Calu3 (cell line): ENCODE measurements around the gene FRMD4B. TPM values are rescaled to one million over a fixed set of nuclear protein-coding genes. Genes with fewer than 3 reads are reported as not detected.
A peak's percentile ranks its signal among the peaks of the same experiment; 100 is the strongest.
"Not testable (repeated sequence)": the region's sequence is repeated elsewhere in the genome, so short reads cannot be mapped to it uniquely, and the experiment has no call there.

Experiments used
- BruUV-seq: library from RNA; stranded (reverse); fragments of 400-500 nt; replicated peaks from 2 replicates; lab custom pipeline; 2021; lab: Mats Ljungman, UMichigan
- CTCF ChIA-PET: fragments of 300-600 bp; sonication (Branson Sonifier 250); formaldehyde crosslinking; loops from one replicate; lab custom pipeline; 2022; ENCODE audit warnings: antibody characterized with exemption; lab: Charles Lee
- DNase-seq: peaks from one replicate; pipeline ENCODE4 v3.0.0; 2022
- H3K27ac Mint-ChIP-seq: one replicate; pipeline ENCODE4 v1.8.0; 2022; ENCODE audit warnings: mixed read lengths; ENCODE audit not compliant: unreplicated experiment
- H3K27me3 Mint-ChIP-seq: one replicate; pipeline ENCODE4 v1.8.0; 2022; ENCODE audit warnings: mixed read lengths; ENCODE audit not compliant: unreplicated experiment
- H3K36me3 Mint-ChIP-seq: one replicate; pipeline ENCODE4 v1.8.0; 2022; ENCODE audit warnings: mild to moderate bottlenecking, moderate library complexity, mixed read lengths; ENCODE audit not compliant: insufficient read depth, unreplicated experiment
- H3K4me1 Mint-ChIP-seq: one replicate; pipeline ENCODE4 v1.8.0; 2022; ENCODE audit warnings: mild to moderate bottlenecking, low read depth, mixed read lengths; ENCODE audit not compliant: unreplicated experiment
- H3K4me3 Mint-ChIP-seq: one replicate; pipeline ENCODE4 v1.8.0; 2022; ENCODE audit warnings: mild to moderate bottlenecking, low read depth, moderate library complexity, mixed read lengths; ENCODE audit not compliant: unreplicated experiment
- H3K9me3 Mint-ChIP-seq: one replicate; pipeline ENCODE4 v1.8.0; 2022; ENCODE audit warnings: low read depth, mixed read lengths; ENCODE audit not compliant: unreplicated experiment
- CTCF ChIP-seq: fragments of 200-600 bp; IDR thresholded peaks from one replicate; pipeline ENCODE4 v1.8.0; 2022; ENCODE audit warnings: antibody characterized with exemption; ENCODE audit not compliant: unreplicated experiment
- intact Hi-C: fragments of 100-400 bp; cut with micrococcal nuclease; formaldehyde crosslinking; loops from one replicate; pipeline ENCODE4 v1.10.0; 2022; ENCODE audit not compliant: unreplicated experiment
- total RNA-seq: library from RNA; stranded (reverse); gene quantifications from 2 replicates; pipeline ENCODE4 v1.2.3, GENCODE V29; 2022

FRMD4B gene
- total RNA-seq, 1 experiment from 2014 or later = 16.7 TPM

GRCh38 chr3:69283913-69284611 lies 101.8 kb downstream of the FRMD4B start:
- intact Hi-C loops = loop anchor here (5.0 kb wide), 1 partner anchor 37 kb away; no protein-coding TSS in a partner anchor
- Mint-ChIP-seq H3K27ac (no peak overlapping the region), H3K36me3 (no peaks in the 10 kb centered on the region), H3K4me1 (peaks cover 20% of the 10 kb centered on the region), H3K9me3 (no peaks in the 10 kb centered on the region), H3K27me3 (no peaks in the 10 kb centered on the region), H3K4me3 (no peak overlapping the region)
- TF ChIP-seq CTCF = no peak
- BruUV-seq = no TSS peak
- CTCF ChIA-PET = no interaction called here
- DNase-seq = no peak

- no TSS peak for BruUV-seq
- Mint-ChIP-seq H3K4me1 (peaks cover 14% of the 10 kb centered on the region), H3K27ac (no peak overlapping the region), H3K36me3 (no peaks in the 10 kb centered on the region), H3K4me3 (no peak overlapping the region), H3K27me3 (no peaks in the 10 kb centered on the region), H3K9me3 (no peaks in the 10 kb centered on the region)
- no peak for TF ChIP-seq CTCF
- CTCF ChIA-PET = no interaction called here
- intact Hi-C loops = loop anchor here (5.0 kb wide), 1 partner anchor 36 kb away; no protein-coding TSS in a partner anchor
- no peak for DNase-seq
These were observed 102.4 kb downstream of the FRMD4B start for GRCh38 chr3:69283496-69283895.

GRCh38 chr3:69282181-69282580 lies 103.7 kb downstream of the FRMD4B start:
- CTCF ChIA-PET = interaction anchor here (0.6 to 1.0 kb wide), 5 partner anchors 22 to 111 kb away, joined by 3 to 4 read pairs (median 3); partner anchors contain the start of gene FRMD4B
- Mint-ChIP-seq H3K27me3 (no peaks in the 10 kb centered on the region), H3K9me3 (no peaks in the 10 kb centered on the region), H3K27ac (peak overlapping the region; percentile 34), H3K36me3 (no peaks in the 10 kb centered on the region), H3K4me1 (peaks cover 8% of the 10 kb centered on the region), H3K4me3 (peak overlapping the region; percentile 7)
- no TSS peak for BruUV-seq
- intact Hi-C loops = loop anchor here (5.0 kb wide), 1 partner anchor 35 kb away; no protein-coding TSS in a partner anchor
- no peak for TF ChIP-seq CTCF
- DNase-seq = peak; percentile 74

GRCh38 chr3:69277403-69277802 lies 108.5 kb downstream of the FRMD4B start:
- BruUV-seq, CTCF ChIA-PET, H3K4me1 Mint-ChIP-seq, H3K36me3 Mint-ChIP-seq, H3K4me3 Mint-ChIP-seq, H3K27ac Mint-ChIP-seq, DNase-seq, H3K9me3 Mint-ChIP-seq, intact Hi-C loops, H3K27me3 Mint-ChIP-seq: not testable (repeated sequence)

GRCh38 chr3:69276884-69277283 lies 109.0 kb downstream of the FRMD4B start:
- no peaks in the 10 kb centered on the region for H3K9me3 Mint-ChIP-seq
- intact Hi-C loops = no loop called here
- no peaks in the 10 kb centered on the region for H3K36me3 Mint-ChIP-seq
- no peak for DNase-seq
- CTCF ChIA-PET = no interaction called here
- TF ChIP-seq CTCF = no peak
- H3K27me3 Mint-ChIP-seq = no peaks in the 10 kb centered on the region
- H3K4me1 Mint-ChIP-seq = peaks cover 2% of the 10 kb centered on the region
- BruUV-seq = no TSS peak
- no peak overlapping the region for H3K27ac Mint-ChIP-seq
- no peak overlapping the region for H3K4me3 Mint-ChIP-seq

GRCh38 chr3:69276191-69276590 lies 109.7 kb downstream of the FRMD4B start:
- H3K9me3 Mint-ChIP-seq, BruUV-seq, intact Hi-C loops, H3K27ac Mint-ChIP-seq, H3K4me3 Mint-ChIP-seq, H3K36me3 Mint-ChIP-seq, H3K4me1 Mint-ChIP-seq, DNase-seq, H3K27me3 Mint-ChIP-seq: not testable (repeated sequence)
- CTCF ChIA-PET = interaction anchor here (0.6 kb wide), 1 partner anchor 33 kb away, joined by 3 read pairs; no protein-coding TSS in a partner anchor
